Stomach (tissue), 9 donors: ENCODE results near the gene GPX5. TPM values are rescaled to one million over a fixed set of nuclear protein-coding genes. Genes with fewer than 3 reads are reported as not detected.
"Not testable (repeated sequence)": the region's sequence is repeated elsewhere in the genome, so short reads cannot be mapped to it uniquely, and the experiment has no call there.

ENCODE experiments used
- DNase-seq, 2 donors: peaks; one replicate each; pipeline versions ENCODE4 v3.0.0 to v3.0.0-alpha.2; 2013 to 2019
- H3K27ac ChIP-seq, 5 donors: fragments of 200-600 bp in 4 of 5; sonication (generic) in 4 of 5; one replicate each; pipeline ENCODE4 v1.5.1; 2013 to 2019; ENCODE audit warnings: mild to moderate bottlenecking in 1 of 5, moderate library complexity in 1 of 5
- H3K27me3 ChIP-seq, 3 donors: fragments of 200-600 bp; sonication (generic); one replicate each; pipeline ENCODE4 v1.5.1; 2017 to 2019; ENCODE audit warnings: mixed run types in 1 of 3
- H3K36me3 ChIP-seq, 4 donors: fragments of 200-600 bp; sonication (generic); 1 replicate in 3 of 4; 2 replicates in 1 of 4; pipeline ENCODE4 v1.5.1; 2016 to 2019
- H3K4me1 ChIP-seq, 4 donors: fragments of 200-600 bp; sonication (generic); one replicate each; pipeline ENCODE4 v1.5.1; 2016 to 2019
- H3K4me3 ChIP-seq, 4 donors: fragments of 200-600 bp; sonication (generic) in 3 of 4; one replicate each; pipeline ENCODE4 v1.5.1; 2016 to 2019; ENCODE audit warnings: mild to moderate bottlenecking in 1 of 4
- H3K9me3 ChIP-seq, 4 donors: fragments of 200-600 bp; sonication (generic); one replicate each; pipeline ENCODE4 v1.5.1; 2016 to 2019
- CTCF ChIP-seq, 7 experiments: fragments of 450-650 bp in 4 of 7; fragments of 200-600 bp in 3 of 7; sonication (generic) in 3 of 7; IDR thresholded peaks; one replicate each; pipeline ENCODE4 v1.5.1; 2016 to 2019; ENCODE audit warnings: antibody characterized with exemption in 7 of 7, control low read depth in 2 of 7, mild to moderate bottlenecking in 1 of 7
- EP300 ChIP-seq: sonication (generic); formaldehyde crosslinking; IDR thresholded peaks from one replicate; pipeline ENCODE4 v1.6.1; 2017; ENCODE audit warnings: antibody characterized with exemption
- POLR2A ChIP-seq, 4 donors: fragments of 450-650 bp; IDR thresholded peaks; one replicate each; pipeline ENCODE4 v1.6.1; 2016; ENCODE audit warnings: antibody characterized with exemption in 4 of 4, control low read depth in 2 of 4, mild to moderate bottlenecking in 1 of 4, moderate library complexity in 1 of 4
- POLR2AphosphoS5 ChIP-seq, 3 donors: sonication (generic); formaldehyde crosslinking; IDR thresholded peaks; one replicate each; pipeline ENCODE4 v1.6.1; 2016; ENCODE audit warnings: antibody characterized with exemption in 3 of 3
- WGBS, 5 donors: extraction: QIAGEN DNeasy Blood & Tissue Kit in 3 of 5; methylation state at CpG; one replicate each; pipeline versions ENCODE4 v1.1.5 to v1.1.7; 2013 to 2018; 5-methylcytosine and 5-hydroxymethylcytosine counted together
- intact Hi-C: fragments of 100-400 bp; cut with DNase I; formaldehyde crosslinking; loops from one replicate; pipeline ENCODE4 v1.15.1; 2023; ENCODE audit warnings: low total_unique reads
- polyA plus RNA-seq, 3 donors: library from polyadenylated mRNA; stranded (reverse); fragments of 200-250 nt; gene quantifications; one replicate each; pipeline ENCODE4 v1.2.3, GENCODE V29; 2013
- total RNA-seq, 5 donors: library from RNA; depleted of rRNA; stranded (reverse); fragments of >200 nt; gene quantifications; one replicate each; pipeline versions ENCODE4 v1.1.0 to v1.2.3, GENCODE V29; 2014 to 2016
- donor health status: healthy with polysubstance abuse.
- donor health status: Bipolar disorder and iron deficiency.
- donor health status: healthy.

The GPX5 gene
- total and polyA plus RNA-seq, 8 donors: not detected

GRCh38 chr6:28506807-28507475 lies 18.7 kb upstream of the GPX5 start:
- WGBS, 5 donors: 54 to 66% (median 60%) methylated on average over 4 of the region's 4 CpGs

GRCh38 chr6:28511628-28512300 lies 13.9 kb upstream of the GPX5 start:
- no peak for DNase-seq
- intact Hi-C loops: no loop called here
- TF ChIP-seq CTCF (IDR thresholded peaks at IDR 0.05): no peak
- TF ChIP-seq POLR2A (IDR thresholded peaks at IDR 0.05): no peak
- no peak for TF ChIP-seq POLR2AphosphoS5 (IDR thresholded peaks at IDR 0.05)
- no peak for TF ChIP-seq EP300

More at GRCh38 chr6:28506807-28507475, 18.7 kb upstream of the GPX5 start:
- no peak for DNase-seq
- H3K27ac ChIP-seq: no peak overlapping the region
- H3K9me3 ChIP-seq: peaks cover 0 to 5% (median 0%) of the 10 kb centered on the region in 4 donors
- no peak overlapping the region for H3K4me3 ChIP-seq
- intact Hi-C loops: no loop called here
- H3K36me3 ChIP-seq: no peaks in the 10 kb centered on the region
- no peaks in the 10 kb centered on the region for H3K4me1 ChIP-seq
- peaks cover 0 to 8% (median 0%) of the 10 kb centered on the region in 3 donors for H3K27me3 ChIP-seq
- no peak for TF ChIP-seq POLR2A (IDR thresholded peaks at IDR 0.05)
- no peak for TF ChIP-seq POLR2AphosphoS5 (IDR thresholded peaks at IDR 0.05)
- no peak for TF ChIP-seq CTCF (IDR thresholded peaks at IDR 0.05)
- TF ChIP-seq EP300: no peak

GRCh38 chr6:28512387-28512786 lies 13.3 kb upstream of the GPX5 start:
- DNase-seq, H3K4me1 ChIP-seq, H3K4me3 ChIP-seq, H3K9me3 ChIP-seq, intact Hi-C loops, H3K27ac ChIP-seq, H3K36me3 ChIP-seq: not testable (repeated sequence)
- 78 to 93% (median 87%) methylated on average over 8 of the region's 8 CpGs for WGBS, 5 donors
- H3K27me3 ChIP-seq: peaks cover 0 to 22% (median 12%) of the 10 kb centered on the region in 3 donors

More at GRCh38 chr6:28511628-28512300, 13.9 kb upstream of the GPX5 start:
- Histone ChIP-seq H3K36me3 (no peaks in the 10 kb centered on the region), H3K27me3 (peaks cover 0 to 21% (median 11%) of the 10 kb centered on the region in 3 donors), H3K9me3 (peaks cover 0 to 5% (median 0%) of the 10 kb centered on the region in 4 donors), H3K4me3 (no peak overlapping the region), H3K27ac (no peak overlapping the region), H3K4me1 (no peaks in the 10 kb centered on the region)
- WGBS, 5 donors: 93 to 97% (median 95%) methylated on average over 30 to 51 of the region's 51 CpGs

- Histone ChIP-seq H3K4me3 (no peak within 1 kb of the TSS), H3K9me3 (peaks cover 0 to 5% (median 0%) of the 10 kb centered on the region in 4 donors), H3K4me1 (no peaks in the 10 kb centered on the region), H3K27ac (no peak within 1 kb of the TSS), H3K36me3 (no peaks in the 10 kb centered on the region), H3K27me3 (peaks cover 0 to 32% (median 12%) of the 10 kb centered on the region in 3 donors)
- 24 to 45% (median 32%) methylated on average over 4 of the region's 4 CpGs for WGBS, 5 donors
- intact Hi-C loops: no loop called here
- no peak for DNase-seq
- TF ChIP-seq EP300 (no peak), POLR2A (IDR thresholded peaks at IDR 0.05) (no peak), POLR2AphosphoS5 (IDR thresholded peaks at IDR 0.05) (no peak), CTCF (IDR thresholded peaks at IDR 0.05) (no peak)
Observed at GRCh38 chr6:28515676-28516075, 10.0 kb upstream of the GPX5 start, which contains the start of gene GPX6. GPX6 (minus strand) TSS chr6:28515793; CDS start chr6:28515743, 50 bp downstream.
